Embryonic facial prominence (tissue), 1 donor: Measurements from ENCODE around the gene LRRC45.
A peak's percentile ranks its signal among the peaks of the same experiment; 100 is the strongest.
"Not testable (repeated sequence)": the region's sequence is repeated elsewhere in the genome, so short reads cannot be mapped to it uniquely, and the experiment has no call there.

ENCODE experiments used
- DNase-seq: peaks from one replicate; pipeline ENCODE4 v3.0.0-alpha.2; 2016; ENCODE audit errors: extremely low spot score

Gene LRRC45

DNA sequence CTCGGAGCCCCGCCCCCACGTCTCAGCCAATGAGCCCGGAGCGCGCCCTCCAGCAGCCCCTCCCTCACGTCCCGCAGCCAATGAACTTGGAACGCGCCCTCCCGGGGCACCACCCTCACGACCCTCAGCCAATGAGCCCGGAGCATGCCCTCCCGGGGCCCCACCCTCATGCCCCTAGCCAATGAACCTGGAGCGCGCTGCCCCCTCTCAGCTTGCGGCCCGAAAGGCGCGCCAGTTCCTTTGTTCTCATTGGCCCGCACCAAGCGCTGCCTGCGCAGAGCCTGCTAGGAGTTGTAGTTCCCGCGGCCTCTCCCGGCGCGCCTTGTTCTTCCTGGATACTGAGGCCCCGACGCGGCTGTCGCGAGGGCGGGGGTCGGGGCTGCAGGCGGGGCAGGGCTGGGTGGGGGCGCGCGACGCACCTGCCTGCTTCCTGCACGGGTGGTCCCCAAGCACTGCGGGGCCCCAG lies at the start of gene LRRC45:
TSS of gene LRRC45 (plus strand) at position 325 of the 466 bp plus-strand sequence. CDS start 339 bp downstream, outside the sequence.
- DNase-seq, result peak; percentile 99

DNA sequence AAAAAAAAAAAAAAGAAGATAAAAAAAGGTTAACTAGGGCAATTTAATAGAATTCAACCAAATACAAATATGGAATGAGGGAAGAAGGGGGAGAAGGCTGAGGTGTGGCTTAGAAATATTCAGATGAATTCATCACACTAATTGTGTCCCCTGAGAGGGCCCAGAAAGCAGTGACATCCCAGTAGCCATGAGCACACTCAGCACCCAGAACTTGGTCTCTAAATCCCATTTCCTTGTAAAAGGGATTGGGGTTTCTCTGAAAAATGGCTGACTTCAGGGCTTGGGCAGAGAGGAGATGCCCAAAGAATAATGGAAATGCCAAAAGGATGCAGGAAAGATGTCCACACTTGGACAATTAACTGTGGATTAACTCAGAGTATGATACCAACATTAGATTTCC lies 49.7 kb upstream of the LRRC45 start:
- no peak for DNase-seq

DNA sequence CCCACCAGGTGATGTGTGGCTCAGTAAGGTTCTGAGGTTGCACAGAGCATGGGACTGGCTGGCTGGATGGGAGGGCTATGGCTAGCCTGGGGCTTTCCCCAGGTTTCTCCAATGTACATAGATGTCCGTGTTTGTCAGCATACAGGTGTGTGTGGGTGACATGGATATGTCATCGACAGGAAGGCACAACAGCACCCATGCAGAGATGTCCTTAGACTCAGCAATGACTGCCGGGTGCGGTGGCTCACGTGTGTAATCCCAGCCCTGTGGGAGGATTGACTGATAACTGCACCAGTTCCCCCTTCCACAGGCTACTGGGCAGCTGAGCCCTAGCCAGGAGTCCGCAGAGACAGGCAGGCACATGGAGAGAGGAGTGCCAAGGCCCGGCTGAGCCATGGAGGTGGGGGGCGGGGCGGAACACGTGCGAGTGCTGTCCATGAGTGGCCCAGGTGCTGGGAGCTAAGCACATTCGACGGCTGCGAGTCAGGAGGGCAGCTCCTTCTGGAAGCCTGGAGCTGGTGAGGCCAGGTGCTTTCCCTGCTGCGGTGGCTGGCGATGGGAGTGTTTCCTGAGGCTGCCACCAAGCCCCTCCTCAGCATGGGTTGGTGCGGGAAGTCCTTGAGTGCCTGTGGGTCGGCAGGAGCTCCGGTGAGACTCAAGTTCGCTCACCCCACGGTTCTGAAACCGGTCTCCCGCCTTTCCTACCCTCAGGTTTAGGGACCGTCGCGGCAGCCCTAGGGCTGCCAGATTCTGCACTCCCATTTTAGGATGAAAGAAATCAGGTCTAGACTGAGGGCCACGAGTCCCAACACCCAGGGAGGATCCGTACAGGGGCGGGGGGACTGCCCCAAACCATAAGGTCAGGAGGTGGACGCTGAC lies 46.5 kb upstream of the LRRC45 start:
- DNase-seq, result no peak

DNA sequence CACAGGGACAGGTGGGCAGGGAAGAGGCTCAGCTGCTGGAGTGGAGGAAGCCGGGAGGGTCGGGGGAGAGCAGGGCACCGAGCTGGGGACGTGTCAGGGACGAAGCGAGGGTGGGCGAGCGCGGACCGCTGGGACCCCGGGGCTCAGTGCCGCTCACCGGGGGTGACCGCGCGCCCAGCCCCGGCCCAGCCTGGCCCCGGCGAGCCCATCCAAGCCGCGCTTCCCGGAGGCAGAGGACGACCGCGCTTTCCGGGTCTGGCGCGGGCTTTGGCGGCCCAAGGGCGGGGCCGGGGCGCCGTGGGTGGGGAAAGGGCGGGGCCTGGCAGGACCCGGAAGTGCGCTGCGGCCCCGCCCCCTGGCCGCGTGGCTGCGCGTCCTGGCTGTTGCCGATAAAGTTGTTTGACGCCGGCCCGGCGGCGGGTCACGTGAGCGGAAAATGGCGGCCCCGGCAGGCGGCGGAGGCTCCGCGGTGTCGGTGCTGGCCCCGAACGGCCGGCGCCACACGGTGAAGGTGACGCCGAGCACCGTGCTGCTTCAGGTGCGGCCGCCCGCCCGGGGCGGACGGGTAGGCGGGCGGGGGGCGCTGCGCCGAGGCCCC lies 45.8 kb upstream of the LRRC45 start, which contains the start of gene ASPSCR1:
TSS of gene ASPSCR1 (plus strand) at position 419 of the 598 bp plus-strand sequence. CDS start at position 437, 18 bp downstream.
- DNase-seq, result peak; percentile 82

DNA sequence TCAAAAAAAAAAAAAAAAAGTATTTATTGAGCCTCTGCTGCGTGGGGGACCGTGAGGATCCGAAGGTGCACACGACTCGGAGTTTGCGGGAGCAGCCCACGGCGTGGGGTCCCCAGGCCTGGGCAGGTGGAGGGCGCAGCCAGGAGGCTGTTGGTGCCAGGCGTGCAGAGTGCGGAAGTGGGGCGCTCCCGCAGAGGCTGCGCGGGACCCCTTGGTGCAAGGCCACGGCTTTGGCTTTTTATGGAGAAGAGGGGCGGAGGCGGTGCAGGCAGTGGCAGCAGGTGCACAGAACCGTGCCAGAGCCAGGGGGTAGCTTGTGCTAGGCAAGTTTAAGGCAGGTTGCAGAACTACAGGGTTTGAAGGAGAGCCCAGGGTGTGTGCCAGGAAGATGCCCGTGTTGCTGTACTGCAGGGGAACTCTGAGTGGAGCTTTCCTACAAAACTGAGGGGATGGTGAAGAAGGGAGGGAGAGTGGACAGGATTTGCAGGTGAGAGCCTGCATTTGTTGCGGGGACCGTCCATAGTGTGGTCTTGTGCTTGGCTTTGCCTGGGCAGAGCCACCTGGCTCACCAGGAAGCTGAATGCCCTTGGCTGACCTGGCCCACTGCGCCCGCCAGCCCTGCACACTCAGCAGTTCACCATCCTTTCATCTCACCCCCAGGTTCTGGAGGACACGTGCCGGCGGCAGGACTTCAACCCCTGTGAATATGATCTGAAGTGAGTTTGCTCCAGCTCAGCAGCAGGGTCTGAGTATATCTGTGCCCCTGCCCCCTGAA lies 44.4 kb upstream of the LRRC45 start:
- no peak for DNase-seq

DNA sequence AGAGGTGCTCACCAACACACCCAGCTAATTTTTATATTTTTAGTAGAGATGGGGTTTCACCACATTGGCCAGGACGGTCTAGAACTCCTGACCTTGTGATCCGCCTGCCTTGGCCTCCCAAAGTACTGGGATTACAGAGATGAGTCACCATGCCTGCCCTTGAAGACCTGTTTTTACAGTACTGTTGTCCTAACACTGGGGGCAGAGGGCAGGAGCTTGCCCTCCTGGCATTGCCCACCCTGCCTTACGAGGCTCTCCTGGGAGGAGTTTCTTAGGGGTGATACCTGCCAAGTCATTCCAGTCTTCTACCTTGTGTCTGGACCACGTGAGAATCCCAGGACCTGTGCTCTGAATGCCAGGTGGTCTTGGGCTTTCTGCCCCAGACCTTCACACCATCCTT lies 43.0 kb upstream of the LRRC45 start:
- no peak for DNase-seq

DNA sequence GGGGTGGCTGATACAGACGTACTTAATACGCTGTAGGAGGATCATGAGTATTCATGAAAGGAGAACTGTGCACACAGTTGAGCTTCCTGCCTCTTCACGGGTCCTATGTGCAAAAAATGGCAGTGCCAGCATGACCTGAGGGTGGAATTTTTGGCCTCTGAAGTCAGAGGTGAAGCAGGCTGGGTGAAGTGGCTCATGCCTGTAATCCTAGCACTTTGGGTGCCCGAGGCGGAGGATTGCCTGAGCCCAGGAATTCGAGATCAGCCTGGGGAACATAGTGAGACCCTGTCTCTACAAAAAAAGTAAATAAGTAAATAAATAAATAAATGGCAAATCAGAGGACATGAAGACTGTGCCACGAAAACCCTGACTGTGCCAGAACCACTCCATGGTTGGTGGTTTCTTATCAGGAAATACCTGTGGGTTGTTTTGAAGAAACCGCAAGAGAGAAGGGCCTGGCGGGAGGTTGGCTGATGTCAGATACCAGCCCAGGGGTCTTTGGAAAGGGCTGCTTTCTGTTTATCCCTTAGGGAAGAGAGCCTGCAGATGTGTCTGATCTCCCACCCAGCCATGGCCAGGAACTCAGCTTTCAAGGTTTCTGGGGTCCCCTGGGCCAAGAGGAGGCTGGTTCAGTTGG lies 42.3 kb upstream of the LRRC45 start:
- DNase-seq, result no peak

DNA sequence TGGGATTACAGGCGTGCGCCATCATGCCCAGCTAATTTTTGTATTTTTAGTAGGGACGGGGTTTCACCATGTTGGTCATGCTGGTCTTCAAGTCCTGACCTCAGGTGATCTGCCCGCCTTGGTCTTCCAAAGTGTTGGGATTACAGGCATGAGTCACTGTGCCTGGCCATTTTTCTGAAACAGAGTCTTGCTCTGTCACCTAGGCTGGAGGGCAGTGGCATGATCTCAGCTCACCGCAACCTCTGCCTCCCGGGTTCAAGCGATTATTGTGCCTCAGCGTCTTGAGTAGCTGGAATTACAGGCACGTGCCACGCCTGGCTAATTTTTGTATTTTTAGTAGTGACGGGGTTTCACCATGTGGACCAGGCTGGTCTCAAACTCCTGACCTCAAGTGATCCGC lies 41.6 kb upstream of the LRRC45 start:
- DNase-seq, result not testable (repeated sequence)

DNA sequence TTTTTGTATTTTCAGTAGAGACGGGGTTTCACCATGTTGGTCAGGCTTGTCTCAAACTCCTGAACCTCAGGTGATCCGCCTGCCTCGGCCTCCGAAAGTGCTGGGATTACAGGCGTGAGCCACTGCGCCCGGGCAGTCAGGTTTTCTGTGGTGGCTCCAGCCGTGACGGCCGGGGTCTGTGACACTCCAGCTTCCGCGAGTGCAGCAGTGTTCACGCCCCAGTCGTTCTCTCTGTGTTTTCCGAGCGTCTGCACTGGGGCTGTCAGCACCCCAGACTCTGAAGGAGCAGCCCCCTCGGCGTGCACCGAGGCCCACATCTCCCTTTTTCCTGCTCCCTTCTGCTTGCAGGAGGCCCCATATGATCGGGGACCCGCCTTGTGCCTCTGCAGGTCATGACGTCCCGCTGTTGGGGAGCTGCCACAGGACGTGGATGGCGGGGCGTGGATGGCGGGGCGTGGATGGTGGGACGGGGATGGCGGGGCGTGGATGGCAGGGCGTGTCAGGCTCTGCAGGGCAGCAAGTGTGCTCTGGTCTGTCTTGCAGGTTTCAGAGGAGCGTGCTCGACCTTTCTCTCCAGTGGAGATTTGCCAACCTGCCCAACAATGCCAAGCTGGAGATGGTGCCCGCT lies 40.0 kb upstream of the LRRC45 start:
- no peak for DNase-seq

DNA sequence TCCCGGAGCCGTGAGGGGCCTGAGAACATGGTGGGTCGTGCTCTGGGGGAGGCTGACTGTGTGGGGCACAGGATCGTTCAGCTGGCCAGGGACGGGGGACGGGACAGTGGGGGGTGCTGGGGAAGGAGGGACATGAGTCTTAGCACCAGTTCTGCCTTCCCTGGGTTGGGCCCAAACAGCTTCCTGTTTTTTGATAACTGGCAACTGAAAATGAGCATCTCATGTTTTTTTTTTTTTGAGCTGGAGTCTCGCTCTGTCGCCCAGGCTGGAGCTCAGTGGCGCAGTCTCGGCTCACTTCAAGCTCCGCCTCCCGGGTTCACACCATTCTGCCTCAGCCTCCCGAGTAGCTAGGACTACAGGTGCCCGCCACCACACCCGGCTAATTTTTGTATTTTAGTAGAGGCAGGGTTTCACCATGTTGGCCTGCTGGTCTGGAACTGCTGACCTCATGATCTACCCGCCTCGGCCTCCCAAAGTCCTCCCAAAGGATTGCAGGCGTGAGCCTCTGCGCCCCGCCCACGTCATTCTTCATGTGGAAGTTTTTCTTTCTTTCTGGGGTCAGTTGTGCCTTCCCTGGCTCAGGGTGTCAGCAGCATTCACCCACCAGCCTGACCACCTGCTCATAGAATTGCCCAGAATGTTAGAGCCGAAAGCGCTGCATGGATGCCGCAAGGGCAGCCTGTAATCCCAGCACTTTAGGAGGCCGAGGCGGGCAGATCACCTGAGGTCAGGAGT lies 39.3 kb upstream of the LRRC45 start:
- DNase-seq, result no peak

DNA sequence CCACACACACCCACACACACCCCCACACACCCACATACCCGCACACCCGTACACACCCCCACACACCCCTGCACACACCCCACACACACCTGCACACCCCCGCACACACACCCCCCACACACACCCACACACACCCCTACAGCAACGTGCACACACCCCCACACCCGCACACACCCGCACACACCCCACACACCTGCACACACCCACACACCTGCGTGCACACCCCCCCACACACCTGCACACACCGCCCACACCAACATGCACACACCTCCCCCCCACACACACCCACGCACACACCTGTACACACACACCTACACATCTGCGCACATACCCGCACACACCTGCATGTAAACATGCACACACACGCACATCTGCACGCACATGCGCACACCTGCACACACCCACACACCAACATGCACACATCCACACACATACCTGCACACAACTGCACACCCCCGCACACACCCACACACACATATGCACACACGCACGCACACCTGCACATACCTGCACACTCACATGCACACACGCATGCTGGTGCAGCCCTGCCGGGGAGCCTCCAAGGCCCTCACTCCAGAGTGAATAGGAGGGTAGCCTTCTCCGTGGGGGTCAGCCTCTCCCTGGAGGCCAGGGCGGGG lies 38.2 kb upstream of the LRRC45 start:
- no peak for DNase-seq

DNA sequence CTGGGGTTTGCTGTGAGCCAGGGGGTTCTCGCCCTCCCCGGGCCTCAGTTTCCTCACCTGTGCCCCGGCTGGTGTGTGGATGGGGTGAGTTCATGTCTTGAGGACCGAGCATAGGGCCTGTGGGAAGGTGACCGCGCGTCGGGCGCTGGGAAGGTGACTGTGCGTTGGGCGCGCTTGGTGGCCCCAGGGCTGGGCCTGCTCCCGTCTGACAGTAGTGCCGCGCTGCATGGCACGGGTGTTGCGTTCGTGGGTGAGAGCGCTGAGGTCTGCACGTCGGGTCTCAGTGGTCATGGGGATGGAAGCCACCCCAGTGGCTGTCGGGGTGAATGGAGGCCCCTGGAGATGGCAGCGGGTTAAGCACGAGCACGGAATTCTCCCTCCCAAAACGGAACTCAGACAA lies 36.5 kb upstream of the LRRC45 start:
- no peak for DNase-seq

DNA sequence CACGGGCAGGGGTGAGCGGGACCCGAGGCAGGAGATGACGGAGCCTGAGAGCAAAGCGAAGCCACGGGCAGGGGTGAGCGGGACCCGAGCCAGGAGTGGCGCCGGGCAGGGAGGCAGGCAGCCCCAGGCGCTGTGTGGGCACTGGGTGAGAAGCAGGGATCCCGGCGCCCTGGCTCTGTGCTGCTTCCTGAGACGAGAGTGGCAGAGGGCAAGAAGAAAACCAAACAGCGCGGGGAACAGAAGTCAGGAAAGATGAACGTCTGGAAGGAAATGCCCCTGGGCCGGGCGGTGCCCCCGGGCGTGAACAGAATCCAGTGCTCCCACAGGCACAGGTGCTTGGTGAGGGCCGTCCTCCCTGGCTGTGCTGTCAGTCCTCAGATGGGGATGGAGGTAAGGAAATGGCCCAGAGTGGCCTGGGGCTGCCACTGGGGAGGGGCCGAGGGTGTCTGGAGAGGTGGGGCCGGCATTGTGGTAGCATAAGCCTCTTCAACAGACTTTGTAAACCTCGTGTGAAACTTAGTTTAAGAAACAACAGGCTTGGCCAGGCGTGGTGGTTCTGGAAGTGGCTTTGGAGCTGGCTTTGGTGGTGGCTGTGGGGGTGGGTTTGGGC lies 35.8 kb upstream of the LRRC45 start:
- no peak for DNase-seq

DNA sequence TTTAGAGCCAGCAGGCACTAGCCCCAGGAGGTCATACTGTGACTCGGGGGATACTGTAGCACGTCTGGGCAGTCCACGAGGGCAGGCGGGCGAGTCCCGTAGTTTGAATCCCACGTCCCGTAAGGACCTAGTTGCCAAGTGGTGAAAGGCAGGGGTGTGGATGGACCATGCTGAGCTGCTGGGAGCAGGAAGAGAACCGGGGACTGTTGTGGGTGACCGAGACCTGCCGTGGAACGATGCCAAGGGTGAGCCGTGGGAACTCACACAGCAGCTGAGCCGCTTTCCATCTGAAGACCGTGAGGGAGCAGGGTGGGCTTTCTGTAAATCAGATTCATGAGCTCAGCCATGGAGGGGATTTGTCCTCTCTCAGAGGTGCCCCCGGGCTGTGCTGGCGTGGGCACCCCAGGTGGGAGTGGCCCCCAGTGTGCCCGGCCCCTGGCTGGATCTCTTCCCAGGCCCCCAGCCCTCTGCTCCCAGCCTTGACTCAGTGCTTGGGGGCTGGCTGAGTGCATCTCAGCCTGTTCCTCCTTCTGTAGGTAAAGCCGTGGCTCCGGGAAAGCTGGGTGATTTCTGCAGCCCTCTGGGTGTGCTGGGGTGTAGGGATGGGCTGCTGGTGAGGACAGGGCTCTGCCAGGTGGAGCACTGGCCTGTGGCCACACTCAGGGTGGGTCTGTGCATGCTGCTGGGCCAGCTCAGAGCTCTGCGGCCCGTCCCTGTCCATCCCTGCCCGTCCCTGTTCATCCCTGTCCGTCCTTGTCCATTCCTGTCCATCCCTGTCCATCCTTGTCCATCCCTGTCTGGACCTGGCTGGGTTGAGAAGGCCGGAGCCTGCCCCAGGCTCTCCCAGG lies 32.0 kb upstream of the LRRC45 start:
- no peak for DNase-seq

DNA sequence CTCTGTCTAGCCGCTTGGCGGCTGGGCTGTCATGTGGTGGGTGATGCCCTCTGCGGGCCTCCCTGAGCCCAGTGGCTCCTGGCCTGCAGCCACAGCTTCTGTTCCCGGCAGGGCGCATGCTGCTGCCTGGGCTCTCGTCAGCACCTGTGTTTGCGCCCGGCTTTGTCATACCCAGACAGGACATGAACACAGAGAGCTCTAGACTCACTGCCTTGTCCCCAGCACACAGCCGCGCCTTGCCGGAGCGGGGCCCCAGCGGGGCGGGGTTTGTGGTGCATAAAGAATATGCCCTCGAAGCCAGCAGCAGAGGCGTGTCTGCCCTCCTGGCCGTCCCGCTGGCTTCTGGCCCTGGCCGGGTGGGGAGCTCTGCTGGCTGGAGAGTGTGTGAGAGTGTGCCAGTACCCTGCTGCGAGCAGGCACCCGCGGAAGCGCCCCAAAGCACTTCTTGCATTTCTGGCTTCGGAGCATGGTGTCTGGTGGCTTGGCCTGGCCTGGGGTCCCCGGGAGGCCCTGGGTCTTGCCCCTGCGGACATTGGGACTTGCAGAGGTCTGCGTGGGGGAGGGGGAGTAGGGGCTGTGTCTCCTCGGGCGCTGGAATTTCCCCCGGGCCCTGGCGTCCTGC lies 31.3 kb upstream of the LRRC45 start:
- no peak for DNase-seq

DNA sequence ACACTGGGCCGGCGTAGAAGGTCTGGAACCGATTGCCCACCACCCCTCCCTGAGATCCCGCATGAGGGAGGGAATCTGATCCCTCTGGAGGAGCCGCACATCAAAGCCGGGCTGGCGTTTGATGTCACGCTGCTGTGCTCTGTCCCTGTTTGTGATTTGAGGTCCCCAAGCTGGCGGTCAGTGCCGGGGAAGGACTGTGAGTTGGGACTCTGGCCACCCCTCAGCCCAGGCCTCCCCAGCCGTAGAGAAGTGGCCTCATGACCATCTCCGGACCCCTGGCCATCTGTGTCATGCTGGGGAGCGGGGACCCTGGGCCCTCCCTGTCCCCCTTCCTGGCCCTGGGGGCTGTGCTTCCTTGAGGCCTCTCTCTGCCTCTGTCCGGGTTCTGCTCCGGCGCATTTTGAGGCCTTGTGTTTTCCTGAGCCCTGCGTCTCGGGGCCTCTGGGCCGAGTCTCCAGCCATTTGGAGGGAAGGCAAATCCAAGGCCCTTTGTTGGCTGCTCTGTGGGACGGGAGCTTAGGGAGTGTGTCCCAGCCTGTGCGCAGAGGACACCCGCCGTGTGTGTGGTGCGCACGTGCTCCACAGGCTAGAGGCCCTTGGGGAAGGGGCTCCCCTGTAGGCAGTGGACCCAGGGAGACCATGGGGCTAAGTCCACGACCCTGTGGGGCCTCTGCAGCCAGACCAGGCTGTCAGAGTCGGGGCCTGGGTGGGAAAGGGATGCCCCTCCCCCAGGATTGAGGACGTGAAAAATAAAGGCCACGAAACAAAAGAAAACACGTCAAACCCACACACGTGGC lies 30.6 kb upstream of the LRRC45 start:
- no peak for DNase-seq
